Measurements from ENCODE around the gene GPR89B. TPM values are rescaled to one million over a fixed set of nuclear protein-coding genes. Genes with fewer than 3 reads are reported as not detected.

GPR89B gene
- total and polyA plus RNA-seq, 2 of the 8 experiments (the other 6 are each of a cell fraction or from before 2014, with no cell fraction given): 19.5 to 32.5 TPM

DNA sequence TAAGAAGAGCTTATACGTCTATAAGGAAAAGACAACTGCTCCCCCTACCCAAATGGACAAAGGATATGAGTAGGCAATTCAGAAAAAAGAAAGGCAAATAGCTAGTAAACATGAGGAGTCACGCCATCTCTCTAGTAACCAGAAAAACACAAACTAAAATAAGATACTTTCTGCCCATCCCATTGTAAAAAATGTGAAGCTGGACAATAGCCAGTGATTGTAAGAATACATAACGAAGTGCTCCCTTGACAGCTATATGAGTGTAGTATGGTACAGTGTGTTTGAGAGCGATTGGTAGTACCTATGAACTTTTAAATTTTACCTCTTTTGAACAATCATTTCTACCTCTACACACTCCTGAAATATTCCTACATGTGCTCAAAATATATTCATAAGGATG, 33.1 kb upstream of the GPR89B start (continued):
- no peak for TF ChIP-seq PHF8 (conservative IDR thresholded peaks at IDR 0.05; ENCODE audit: low read depth, low read length)
- TF ChIP-seq ASH2L (IDR thresholded peaks at IDR 0.05; ENCODE audit: low read length): no peak
- no peak for TF ChIP-seq HDAC6 (IDR thresholded peaks at IDR 0.05; ENCODE audit: low read depth, low read length)
- no peak for TF ChIP-seq RBBP5 (IDR thresholded peaks at IDR 0.05; ENCODE audit: borderline replicate concordance, low read depth, low read length)
- TF ChIP-seq HDAC2 (IDR thresholded peaks at IDR 0.05; ENCODE audit: borderline replicate concordance in 1 of 2, low read depth in 2 of 2, low read length in 2 of 2): no peak
- TF ChIP-seq EP300 (IDR thresholded peaks at IDR 0.05; ENCODE audit: borderline replicate concordance in 1 of 2, low read depth in 2 of 2, low read length in 2 of 2): no peak
- TF ChIP-seq TAF1 (IDR thresholded peaks at IDR 0.05; ENCODE audit: low read depth, low read length): no peak
- no peak for TF ChIP-seq MAFK (IDR thresholded peaks at IDR 0.05; ENCODE audit: low read depth, low read length)
- no peak for TF ChIP-seq GABPA (IDR thresholded peaks at IDR 0.05; ENCODE audit: borderline replicate concordance, insufficient read depth, low read length)
- TF ChIP-seq RFX5 (IDR thresholded peaks at IDR 0.05; ENCODE audit: borderline replicate concordance, low read depth, low read length): no peak
- TF ChIP-seq FOSL1 (IDR thresholded peaks at IDR 0.05; ENCODE audit: insufficient read depth, low read depth, low read length): no peak
